ENCODE measurements around the gene SIGLECL1. TPM values are rescaled to one million over a fixed set of nuclear protein-coding genes. Genes with fewer than 3 reads are reported as not detected.

The SIGLECL1 gene
- total RNA-seq, 1 donor from 2014 or later: not detected

- Histone ChIP-seq H3K4me2 (ENCODE audit: low read length) (no peak overlapping the region), H3K4me3 (ENCODE audit: insufficient read depth, low read depth, low read length) (no peak overlapping the region), H3K9me3 (ENCODE audit: insufficient read depth, low read depth, low read length) (no peaks in the 10 kb centered on the region), H3K4me1 (ENCODE audit: insufficient read depth, low read length) (no peaks in the 10 kb centered on the region), H2AFZ (ENCODE audit: low read depth, low read length) (no peak overlapping the region), H3K27ac (ENCODE audit: low read depth, low read length) (no peak overlapping the region), H3K9ac (ENCODE audit: low read length) (no peak overlapping the region), H3K27me3 (ENCODE audit: insufficient read depth, low read length) (no peaks in the 10 kb centered on the region), H3K79me2 (ENCODE audit: insufficient read depth, low read length) (no peaks in the 10 kb centered on the region), H3K36me3 (ENCODE audit: insufficient read depth, low read length) (no peaks in the 10 kb centered on the region), H4K20me1 (ENCODE audit: insufficient read depth, low read length) (no peaks in the 10 kb centered on the region)
- Mint-ChIP-seq H3K27me3 (ENCODE audit: low read depth, unreplicated experiment) (peaks cover 11% of the 10 kb centered on the region), H3K9me3 (ENCODE audit: unreplicated experiment) (no peaks in the 10 kb centered on the region), H3K4me1 (ENCODE audit: low read depth, unreplicated experiment) (no peaks in the 10 kb centered on the region), H3K27ac (ENCODE audit: unreplicated experiment) (no peak overlapping the region), H3K36me3 (ENCODE audit: low read depth, unreplicated experiment) (no peaks in the 10 kb centered on the region), H3K4me3 (ENCODE audit: unreplicated experiment) (no peak overlapping the region)
- no peak for TF ChIP-seq EZH2 (IDR thresholded peaks at IDR 0.05; ENCODE audit: insufficient read depth, low read length)
- TF ChIP-seq CTCF (IDR thresholded peaks at IDR 0.05; ENCODE audit: insufficient read depth, low read depth, low read length): no peak
- FAIRE-seq (no peak), DNase-seq (ENCODE audit: low read depth) (no peak)
Measured at GRCh38 chr19:51285682-51286081, 34.8 kb downstream of the SIGLECL1 start.

- Mint-ChIP-seq H3K27ac (ENCODE audit: unreplicated experiment) (no peak overlapping the region), H3K36me3 (ENCODE audit: low read depth, unreplicated experiment) (no peaks in the 10 kb centered on the region), H3K27me3 (ENCODE audit: low read depth, unreplicated experiment) (peaks cover 4% of the 10 kb centered on the region), H3K9me3 (ENCODE audit: unreplicated experiment) (peaks cover 3% of the 10 kb centered on the region), H3K4me3 (ENCODE audit: unreplicated experiment) (no peak overlapping the region), H3K4me1 (ENCODE audit: low read depth, unreplicated experiment) (no peaks in the 10 kb centered on the region)
- H3K79me2 ChIP-seq (ENCODE audit: insufficient read depth, low read length): no peaks in the 10 kb centered on the region
- no peaks in the 10 kb centered on the region for H3K27me3 ChIP-seq (ENCODE audit: insufficient read depth, low read length)
- H3K27ac ChIP-seq (ENCODE audit: low read depth, low read length): no peak overlapping the region
- no peaks in the 10 kb centered on the region for H3K4me1 ChIP-seq (ENCODE audit: insufficient read depth, low read length)
- no peak overlapping the region for H3K9ac ChIP-seq (ENCODE audit: low read length)
- H3K4me2 ChIP-seq (ENCODE audit: low read length): no peak overlapping the region
- H4K20me1 ChIP-seq (ENCODE audit: insufficient read depth, low read length): no peaks in the 10 kb centered on the region
- TF ChIP-seq EZH2 (IDR thresholded peaks at IDR 0.05; ENCODE audit: insufficient read depth, low read length) (no peak), CTCF (IDR thresholded peaks at IDR 0.05; ENCODE audit: insufficient read depth, low read depth, low read length) (no peak)
- H3K4me3 ChIP-seq (ENCODE audit: insufficient read depth, low read depth, low read length): no peak overlapping the region
- H3K36me3 ChIP-seq (ENCODE audit: insufficient read depth, low read length): no peaks in the 10 kb centered on the region
- H3K9me3 ChIP-seq (ENCODE audit: insufficient read depth, low read depth, low read length): peaks cover 4% of the 10 kb centered on the region
- no peak overlapping the region for H2AFZ ChIP-seq (ENCODE audit: low read depth, low read length)
- FAIRE-seq: no peak
- no peak for DNase-seq (ENCODE audit: low read depth)
Measured at GRCh38 chr19:51289635-51290034, 38.8 kb downstream of the SIGLECL1 start.

- H3K79me2 ChIP-seq (ENCODE audit: insufficient read depth, low read length): no peaks in the 10 kb centered on the region
- TF ChIP-seq EZH2 (IDR thresholded peaks at IDR 0.05; ENCODE audit: insufficient read depth, low read length) (no peak), CTCF (IDR thresholded peaks at IDR 0.05; ENCODE audit: insufficient read depth, low read depth, low read length) (no peak)
- H3K27me3 ChIP-seq (ENCODE audit: insufficient read depth, low read length): no peaks in the 10 kb centered on the region
- H4K20me1 ChIP-seq (ENCODE audit: insufficient read depth, low read length): no peaks in the 10 kb centered on the region
- DNase-seq (ENCODE audit: low read depth) (no peak), FAIRE-seq (no peak)
- H3K4me3 Mint-ChIP-seq (ENCODE audit: unreplicated experiment): no peak overlapping the region
- peaks cover 17% of the 10 kb centered on the region for H3K27me3 Mint-ChIP-seq (ENCODE audit: low read depth, unreplicated experiment)
- no peaks in the 10 kb centered on the region for H3K4me1 Mint-ChIP-seq (ENCODE audit: low read depth, unreplicated experiment)
- no peak overlapping the region for H2AFZ ChIP-seq (ENCODE audit: low read depth, low read length)
- peaks cover 3% of the 10 kb centered on the region for H3K9me3 Mint-ChIP-seq (ENCODE audit: unreplicated experiment)
- H3K4me3 ChIP-seq (ENCODE audit: insufficient read depth, low read depth, low read length): no peak overlapping the region
- H3K27ac ChIP-seq (ENCODE audit: low read depth, low read length): no peak overlapping the region
- no peaks in the 10 kb centered on the region for H3K36me3 ChIP-seq (ENCODE audit: insufficient read depth, low read length)
- no peaks in the 10 kb centered on the region for H3K4me1 ChIP-seq (ENCODE audit: insufficient read depth, low read length)
- H3K27ac Mint-ChIP-seq (ENCODE audit: unreplicated experiment): no peak overlapping the region
- H3K9ac ChIP-seq (ENCODE audit: low read length): no peak overlapping the region
- no peaks in the 10 kb centered on the region for H3K36me3 Mint-ChIP-seq (ENCODE audit: low read depth, unreplicated experiment)
- H3K4me2 ChIP-seq (ENCODE audit: low read length): no peak overlapping the region
- H3K9me3 ChIP-seq (ENCODE audit: insufficient read depth, low read depth, low read length): peaks cover 4% of the 10 kb centered on the region
Measured at GRCh38 chr19:51292971-51293370, 42.1 kb downstream of the SIGLECL1 start.
